Neuronal stem cell (in vitro differentiated cells): ENCODE results near the gene GPR85.
A peak's percentile ranks its signal among the peaks of the same experiment; 100 is the strongest.

ENCODE experiments used
- DNase-seq: peaks from one replicate; pipeline ENCODE4 v3.0.0-alpha.2; 2013; ENCODE audit warnings: low spot score
- H2AFZ ChIP-seq: one replicate; pipeline ENCODE4 v1.6.1; 2013; ENCODE audit warnings: mild to moderate bottlenecking, low read length, inconsistent platforms
- H2AK5ac ChIP-seq: 2 replicates; pipeline ENCODE4 v1.6.1; 2013; ENCODE audit warnings: low read depth, mild to moderate bottlenecking, inconsistent platforms, low read length, moderate library complexity, mixed read lengths
- H2BK120ac ChIP-seq: 2 replicates; pipeline ENCODE4 v1.6.1; 2013; ENCODE audit warnings: low read depth, mild to moderate bottlenecking, inconsistent platforms, low read length, moderate library complexity, mixed read lengths
- H2BK12ac ChIP-seq: one replicate; pipeline ENCODE4 v1.6.1; 2013; ENCODE audit warnings: low read length, inconsistent platforms
- H2BK15ac ChIP-seq: 2 replicates; pipeline ENCODE4 v1.6.1; 2013; ENCODE audit warnings: mild to moderate bottlenecking, low read length, inconsistent platforms, mixed read lengths
- H2BK5ac ChIP-seq: one replicate; pipeline ENCODE4 v1.6.1; 2013; ENCODE audit warnings: inconsistent platforms, mild to moderate bottlenecking, low read length, moderate library complexity
- H3K14ac ChIP-seq: one replicate; pipeline ENCODE4 v1.6.1; 2013; ENCODE audit warnings: low read length, inconsistent platforms
- H3K18ac ChIP-seq: 2 replicates; pipeline ENCODE4 v1.6.1; 2013; ENCODE audit warnings: low read length, inconsistent platforms
- H3K23ac ChIP-seq: 2 replicates; pipeline ENCODE4 v1.6.1; 2013; ENCODE audit warnings: low read depth, mild to moderate bottlenecking, mixed read lengths, low read length, inconsistent platforms; ENCODE audit not compliant: poor library complexity
- H3K27ac ChIP-seq: replicated peaks from 3 replicates; pipeline ENCODE4 v1.5.1; 2013; ENCODE audit warnings: low read length, inconsistent platforms
- H3K27me3 ChIP-seq, 3 experiments: 2 replicates each; pipeline ENCODE4 v1.6.1; 2013; ENCODE audit warnings: low read length in 3 of 3, mild to moderate bottlenecking in 2 of 3, inconsistent platforms in 1 of 3, low read depth in 1 of 3, mixed read lengths in 1 of 3, moderate library complexity in 1 of 3; ENCODE audit not compliant: control insufficient read depth in 3 of 3, insufficient read depth in 3 of 3
- H3K36me3 ChIP-seq, 2 donors: replicated peaks in 1 of 2; 2 replicates each; pipeline ENCODE4 v1.6.1; 2013; ENCODE audit warnings: low read length in 2 of 2; ENCODE audit not compliant: control insufficient read depth in 2 of 2, insufficient read depth in 2 of 2
- H3K4ac ChIP-seq: 2 replicates; pipeline ENCODE4 v1.6.1; 2013; ENCODE audit warnings: inconsistent platforms, mild to moderate bottlenecking, low read length, moderate library complexity
- H3K4me1 ChIP-seq, 2 donors: 1 replicate in 1 of 2; 2 replicates in 1 of 2; pipeline ENCODE4 v1.6.1; 2013; ENCODE audit warnings: low read length in 2 of 2, low read depth in 1 of 2; ENCODE audit not compliant: control insufficient read depth in 2 of 2, insufficient read depth in 1 of 2
- H3K4me2 ChIP-seq: one replicate; pipeline ENCODE4 v1.6.1; 2013; ENCODE audit warnings: mild to moderate bottlenecking, low read length, inconsistent platforms; ENCODE audit not compliant: insufficient read depth, poor library complexity, severe bottlenecking
- H3K4me3 ChIP-seq, 2 donors: 2 replicates each; pipeline ENCODE4 v1.5.1; 2013; ENCODE audit warnings: low read length in 2 of 2, mild to moderate bottlenecking in 2 of 2, inconsistent platforms in 1 of 2, moderate library complexity in 1 of 2
- H3K79me1 ChIP-seq: one replicate; pipeline ENCODE4 v1.6.1; 2013; ENCODE audit warnings: low read depth, mild to moderate bottlenecking, inconsistent platforms, low read length, moderate library complexity
- H3K9ac ChIP-seq: one replicate; pipeline ENCODE4 v1.6.1; 2013; ENCODE audit warnings: mild to moderate bottlenecking, low read depth, low read length, inconsistent platforms; ENCODE audit not compliant: poor library complexity
- H3K9me3 ChIP-seq, 2 donors: replicated peaks in 1 of 2; 2 replicates each; pipeline versions ENCODE3 to v1.6.1; 2013; ENCODE audit warnings: low read length in 2 of 2, mild to moderate bottlenecking in 2 of 2, inconsistent platforms in 1 of 2, low read depth in 1 of 2, mixed read lengths in 1 of 2, moderate library complexity in 1 of 2; ENCODE audit not compliant: control insufficient read depth in 2 of 2, insufficient read depth in 1 of 2
- H4K8ac ChIP-seq: one replicate; pipeline ENCODE4 v1.6.1; 2013; ENCODE audit warnings: low read depth, mild to moderate bottlenecking, inconsistent platforms, low read length, moderate library complexity
- H4K91ac ChIP-seq: one replicate; pipeline ENCODE4 v1.6.1; 2013; ENCODE audit warnings: low read length, low read depth, mild to moderate bottlenecking, inconsistent platforms; ENCODE audit not compliant: poor library complexity
- WGBS, 2 donors: extraction: QIAGEN DNeasy Blood & Tissue Kit; methylation state at CpG; one replicate each; pipeline ENCODE4 v1.1.7; 2013; ENCODE audit warnings: missing lambda C conversion rate in 2 of 2, mixed read lengths in 1 of 2; ENCODE audit not compliant: insufficient read length in 2 of 2, insufficient replicate concordance in 1 of 2; ENCODE audit errors: extremely low coverage in 2 of 2; 5-methylcytosine and 5-hydroxymethylcytosine counted together

Gene GPR85

GRCh38 chr7:113083816-113084495, 2.7 kb downstream of the GPR85 start:
- WGBS, 2 donors, result no CpG with 5 or more reads among the region's 10 CpGs
- H2AFZ ChIP-seq, result peak overlapping the region; percentile 74
- H3K36me3 ChIP-seq, result no peaks in the 10 kb centered on the region
- H3K27me3 ChIP-seq, result no peaks in the 10 kb centered on the region
- H3K23ac ChIP-seq, result no peak overlapping the region
- no peak overlapping the region for H3K14ac ChIP-seq
- no peaks in the 10 kb centered on the region for H3K9me3 ChIP-seq
- H2AK5ac ChIP-seq, result no peak overlapping the region
- H3K4me1 ChIP-seq, result peaks cover 13 to 16% of the 10 kb centered on the region in 2 donors
- no peak for DNase-seq
- H3K79me1 ChIP-seq, result no peaks in the 10 kb centered on the region
- H2BK120ac ChIP-seq, result no peak overlapping the region
- no peak overlapping the region for H3K4me3 ChIP-seq
- H3K18ac ChIP-seq, result peak overlapping the region; percentile 25
- no peak overlapping the region for H3K4me2 ChIP-seq
- H4K91ac ChIP-seq, result no peak overlapping the region
- no peak overlapping the region for H3K27ac ChIP-seq
- no peak overlapping the region for H4K8ac ChIP-seq
- no peak overlapping the region for H2BK15ac ChIP-seq
- H3K4ac ChIP-seq, result no peak overlapping the region
- H3K9ac ChIP-seq, result no peak overlapping the region
- no peak overlapping the region for H2BK12ac ChIP-seq
- H2BK5ac ChIP-seq, result no peak overlapping the region

GRCh38 chr7:113083132-113083815, 3.4 kb downstream of the GPR85 start:
- Histone ChIP-seq H3K36me3 (no peaks in the 10 kb centered on the region), H3K4me1 (peaks cover 13 to 18% of the 10 kb centered on the region in 2 donors), H2BK5ac (no peak overlapping the region), H2AK5ac (no peak overlapping the region), H3K4ac (no peak overlapping the region), H3K79me1 (no peaks in the 10 kb centered on the region), H2AFZ (peak overlapping the region; percentile 74), H3K9ac (no peak overlapping the region), H3K4me3 (no peak overlapping the region), H2BK12ac (no peak overlapping the region), H3K27ac (no peak overlapping the region), H3K9me3 (no peaks in the 10 kb centered on the region), H3K14ac (no peak overlapping the region), H3K27me3 (no peaks in the 10 kb centered on the region), H4K91ac (no peak overlapping the region), H3K23ac (no peak overlapping the region), H2BK15ac (no peak overlapping the region), H2BK120ac (no peak overlapping the region), H3K4me2 (no peak overlapping the region), H4K8ac (no peak overlapping the region), H3K18ac (no peak overlapping the region)
- no peak for DNase-seq
- no CpG with 5 or more reads among the region's 1 CpG for WGBS, 2 donors

GRCh38 chr7:113078331-113078730, 8.3 kb downstream of the GPR85 start:
- Histone ChIP-seq H2AFZ (no peak overlapping the region), H3K4me1 (peaks cover under 1 to 3% of the 10 kb centered on the region in 2 donors), H3K36me3 (no peaks in the 10 kb centered on the region), H3K4ac (no peak overlapping the region), H2BK5ac (no peak overlapping the region), H3K79me1 (no peaks in the 10 kb centered on the region), H4K91ac (no peak overlapping the region), H3K18ac (no peak overlapping the region), H3K9me3 (no peaks in the 10 kb centered on the region), H3K27ac (no peak overlapping the region), H2AK5ac (no peak overlapping the region), H3K27me3 (no peaks in the 10 kb centered on the region), H4K8ac (no peak overlapping the region), H3K4me2 (no peak overlapping the region), H2BK120ac (no peak overlapping the region), H2BK15ac (no peak overlapping the region), H3K4me3 (no peak overlapping the region), H3K14ac (no peak overlapping the region), H3K23ac (no peak overlapping the region), H3K9ac (no peak overlapping the region), H2BK12ac (no peak overlapping the region)
- no CpG with 5 or more reads among the region's 2 CpGs for WGBS, 2 donors
- no peak for DNase-seq

- Histone ChIP-seq H3K36me3 (no peaks in the 10 kb centered on the region), H3K4ac (no peak overlapping the region), H2BK5ac (no peak overlapping the region), H3K27ac (no peak overlapping the region), H3K9ac (no peak overlapping the region), H4K8ac (no peak overlapping the region), H3K18ac (no peak overlapping the region), H3K9me3 (no peaks in the 10 kb centered on the region), H3K23ac (no peak overlapping the region), H3K27me3 (no peaks in the 10 kb centered on the region), H3K4me1 (peaks cover 0 to 2% of the 10 kb centered on the region in 2 donors), H3K4me3 (no peak overlapping the region), H3K79me1 (no peaks in the 10 kb centered on the region), H2BK12ac (no peak overlapping the region), H2BK120ac (no peak overlapping the region), H2AFZ (no peak overlapping the region), H3K4me2 (no peak overlapping the region), H3K14ac (no peak overlapping the region), H2BK15ac (no peak overlapping the region), H4K91ac (no peak overlapping the region), H2AK5ac (no peak overlapping the region)
- no CpG with 5 or more reads among the region's 3 CpGs for WGBS, 2 donors
- DNase-seq, result no peak
Observed at GRCh38 chr7:113076703-113077102, 9.9 kb downstream of the GPR85 start.
